ENCODE measurements around the gene CYSTM1. TPM values are rescaled to one million over a fixed set of nuclear protein-coding genes. Genes with fewer than 3 reads are reported as not detected.

Gene CYSTM1
- total RNA-seq, 1 donor from 2014 or later = 24.9 TPM

- DNase-seq (ENCODE audit: low spot score) = no peak
- H3K4me3 Mint-ChIP-seq (ENCODE audit: unreplicated experiment) = no peak overlapping the region
- H3K27ac Mint-ChIP-seq (ENCODE audit: unreplicated experiment) = no peak overlapping the region
- H3K36me3 Mint-ChIP-seq (ENCODE audit: low read depth) = no peaks in the 10 kb centered on the region
- no peak for TF ChIP-seq CTCF (IDR thresholded peaks at IDR 0.05)
- no peaks in the 10 kb centered on the region for H3K27me3 Mint-ChIP-seq (ENCODE audit: low read depth)
- H3K4me1 Mint-ChIP-seq (ENCODE audit: low read depth) = peaks cover 27% of the 10 kb centered on the region
- no peaks in the 10 kb centered on the region for H3K9me3 Mint-ChIP-seq (ENCODE audit: low read depth)
Observed at GRCh38 chr5:140178086-140178410, 3.1 kb downstream of the CYSTM1 start.

GRCh38 chr5:140178482-140179116 is 3.6 kb downstream of the CYSTM1 start:
- no peak for DNase-seq (ENCODE audit: low spot score)
- TF ChIP-seq CTCF (IDR thresholded peaks at IDR 0.05) = no peak
- Mint-ChIP-seq H3K27ac (ENCODE audit: unreplicated experiment) (no peak overlapping the region), H3K4me3 (ENCODE audit: unreplicated experiment) (no peak overlapping the region), H3K27me3 (ENCODE audit: low read depth) (no peaks in the 10 kb centered on the region), H3K9me3 (ENCODE audit: low read depth) (no peaks in the 10 kb centered on the region), H3K36me3 (ENCODE audit: low read depth) (no peaks in the 10 kb centered on the region), H3K4me1 (ENCODE audit: low read depth) (peaks cover 30% of the 10 kb centered on the region)

GRCh38 chr5:140181002-140181483 is 6.1 kb downstream of the CYSTM1 start:
- Mint-ChIP-seq H3K4me3 (ENCODE audit: unreplicated experiment) (no peak overlapping the region), H3K27me3 (ENCODE audit: low read depth) (no peaks in the 10 kb centered on the region), H3K36me3 (ENCODE audit: low read depth) (no peaks in the 10 kb centered on the region), H3K27ac (ENCODE audit: unreplicated experiment) (no peak overlapping the region), H3K9me3 (ENCODE audit: low read depth) (no peaks in the 10 kb centered on the region), H3K4me1 (ENCODE audit: low read depth) (peaks cover 20% of the 10 kb centered on the region)
- no peak for DNase-seq (ENCODE audit: low spot score)
- no peak for TF ChIP-seq CTCF (IDR thresholded peaks at IDR 0.05)

GRCh38 chr5:140181525-140181924 is 6.5 kb downstream of the CYSTM1 start:
- no peaks in the 10 kb centered on the region for H3K36me3 Mint-ChIP-seq (ENCODE audit: low read depth)
- H3K27me3 Mint-ChIP-seq (ENCODE audit: low read depth) = no peaks in the 10 kb centered on the region
- DNase-seq (ENCODE audit: low spot score) = no peak
- no peak for TF ChIP-seq CTCF (IDR thresholded peaks at IDR 0.05)
- peaks cover 20% of the 10 kb centered on the region for H3K4me1 Mint-ChIP-seq (ENCODE audit: low read depth)
- no peaks in the 10 kb centered on the region for H3K9me3 Mint-ChIP-seq (ENCODE audit: low read depth)
- no peak overlapping the region for H3K27ac Mint-ChIP-seq (ENCODE audit: unreplicated experiment)
- no peak overlapping the region for H3K4me3 Mint-ChIP-seq (ENCODE audit: unreplicated experiment)

GRCh38 chr5:140182075-140182711 is 7.2 kb downstream of the CYSTM1 start:
- Mint-ChIP-seq H3K4me3 (ENCODE audit: unreplicated experiment) (no peak overlapping the region), H3K4me1 (ENCODE audit: low read depth) (peaks cover 20% of the 10 kb centered on the region), H3K27me3 (ENCODE audit: low read depth) (no peaks in the 10 kb centered on the region), H3K9me3 (ENCODE audit: low read depth) (no peaks in the 10 kb centered on the region), H3K36me3 (ENCODE audit: low read depth) (no peaks in the 10 kb centered on the region), H3K27ac (ENCODE audit: unreplicated experiment) (no peak overlapping the region)
- TF ChIP-seq CTCF (IDR thresholded peaks at IDR 0.05) = no peak
- DNase-seq (ENCODE audit: low spot score) = no peak
